HL-60 (cell line): ENCODE results near the gene CKAP2L.

Source experiments
- DNase-seq, 2 experiments: peaks; one replicate each; pipeline ENCODE4 v3.0.0-alpha.2; 2010 to 2020; ENCODE audit warnings: low read depth in 1 of 2, low spot score in 1 of 2
- H3K27ac ChIP-seq: fragments of 250-450 bp; sonication (Bioruptor Pico); replicated peaks from 2 replicates; pipeline ENCODE4 v1.5.1; 2020; ENCODE audit warnings: mild to moderate bottlenecking, moderate library complexity
- H3K27me3 ChIP-seq: fragments of 250-450 bp; sonication (Bioruptor Pico); 2 replicates; pipeline ENCODE4 v1.5.1; 2021; ENCODE audit warnings: mild to moderate bottlenecking, moderate library complexity; ENCODE audit not compliant: insufficient read depth, poor library complexity, severe bottlenecking
- H3K4me3 ChIP-seq: replicated peaks from 2 replicates; pipeline ENCODE4 v1.5.1; 2011; ENCODE audit warnings: mild to moderate bottlenecking, control low read depth, low read length; ENCODE audit not compliant: insufficient read depth
- GABPA ChIP-seq: IDR thresholded peaks from 2 replicates; pipeline ENCODE4 v1.6.1; 2012; ENCODE audit warnings: low read depth
- POLR2AphosphoS5 ChIP-seq: IDR thresholded peaks from 2 replicates; pipeline ENCODE4 v1.6.1; 2012; ENCODE audit warnings: low read depth
- SPI1 ChIP-seq: IDR thresholded peaks from 2 replicates; pipeline ENCODE4 v1.6.1; 2012; ENCODE audit warnings: low read depth, mild to moderate bottlenecking, borderline replicate concordance
- TF ChIP-seq, protein P1 (sequence below): IDR thresholded peaks from one replicate; pipeline ENCODE4 v1.5.1; 2011; ENCODE audit warnings: low read length, control low read depth, inconsistent platforms; ENCODE audit not compliant: insufficient read depth
- TF ChIP-seq, protein P2 (sequence below): IDR thresholded peaks from 2 replicates; pipeline ENCODE4 v1.6.1; 2012; ENCODE audit warnings: low read depth; ENCODE audit not compliant: insufficient replicate concordance

Gene CKAP2L

DNA sequence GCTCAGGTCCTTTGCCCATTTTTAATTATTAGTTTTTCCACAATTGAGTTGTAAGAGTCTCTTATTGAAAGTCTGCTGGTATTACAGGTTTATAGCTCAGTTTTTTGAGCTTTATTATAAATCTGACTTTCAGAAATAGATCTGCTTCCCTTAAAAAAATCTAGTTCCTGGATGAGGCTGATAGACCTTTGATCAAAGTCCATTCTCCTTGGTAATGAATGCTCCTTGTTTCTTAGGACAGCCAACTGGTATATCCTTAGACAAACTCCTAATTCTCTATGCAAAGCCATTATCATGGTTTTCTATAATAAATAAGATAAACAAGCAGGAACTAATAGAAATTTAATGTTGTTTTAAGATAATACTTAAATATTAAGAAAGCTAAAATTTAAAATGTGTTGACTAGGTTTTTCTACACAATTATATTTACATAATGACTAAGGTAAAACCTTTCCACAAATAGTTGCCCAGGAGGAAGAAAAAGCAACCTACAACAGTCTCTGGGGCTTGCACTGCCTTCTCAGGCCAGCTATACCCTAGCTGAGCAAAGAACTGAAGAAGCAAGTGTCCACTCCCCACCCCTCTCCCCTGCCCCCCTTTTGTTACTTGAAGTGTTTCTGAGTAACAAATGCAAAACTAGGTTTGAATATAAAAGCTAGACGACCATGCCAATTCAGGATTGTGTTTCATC, 26.7 kb downstream of the CKAP2L start:
- Histone ChIP-seq H3K27ac (no peak overlapping the region), H3K4me3 (no peak overlapping the region), H3K27me3 (no peaks in the 10 kb centered on the region)
- TF ChIP-seq SPI1 (no peak), POLR2AphosphoS5 (no peak), GABPA (no peak)
- DNase-seq, result no peak

DNA sequence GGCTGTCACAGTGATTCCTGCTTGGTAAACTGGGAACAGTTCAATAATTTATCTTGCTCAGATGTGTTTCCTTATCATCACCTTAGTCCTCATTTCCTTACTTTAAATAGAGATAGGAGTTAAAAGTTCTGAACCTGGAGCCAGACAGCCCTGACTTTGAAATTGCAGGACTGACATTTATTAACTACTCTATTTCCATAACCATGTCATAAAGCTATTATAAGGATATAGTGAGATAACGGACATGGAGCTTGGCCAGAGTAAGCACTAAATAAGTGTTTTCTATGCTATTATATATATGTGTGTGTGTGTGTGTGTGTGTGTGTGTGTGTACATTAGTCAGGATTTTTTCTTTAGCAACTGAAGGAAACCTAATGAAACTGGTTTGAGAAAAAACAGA, 30.5 kb downstream of the CKAP2L start:
- DNase-seq, result no peak
- Histone ChIP-seq H3K27ac (no peak overlapping the region), H3K27me3 (no peaks in the 10 kb centered on the region), H3K4me3 (no peak overlapping the region)
- no peak for TF ChIP-seq POLR2AphosphoS5
- TF ChIP-seq SPI1, result no peak

DNA sequence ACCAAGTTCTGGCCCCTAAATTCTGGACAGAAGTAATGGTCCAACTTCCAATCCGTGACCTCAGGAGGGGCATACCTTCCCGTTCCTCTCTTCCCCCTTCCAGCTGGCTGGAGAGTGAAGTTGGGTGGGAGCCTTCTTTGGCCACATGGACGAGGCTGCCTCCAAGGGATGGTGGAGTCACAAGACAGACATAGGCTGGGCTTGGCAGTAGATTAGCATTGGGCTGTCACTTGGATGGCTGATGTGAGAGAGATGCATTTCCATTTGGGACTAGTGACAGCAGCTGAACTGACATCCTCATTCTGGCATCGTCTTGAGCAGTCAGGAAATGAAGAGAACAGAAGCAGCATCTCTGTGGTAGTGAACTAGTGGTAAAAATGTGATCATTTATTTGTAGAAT, 31.0 kb downstream of the CKAP2L start:
- Histone ChIP-seq H3K27ac (no peak overlapping the region), H3K27me3 (no peaks in the 10 kb centered on the region), H3K4me3 (no peak overlapping the region)
- no peak for TF ChIP-seq GABPA
- no peak for DNase-seq

DNA sequence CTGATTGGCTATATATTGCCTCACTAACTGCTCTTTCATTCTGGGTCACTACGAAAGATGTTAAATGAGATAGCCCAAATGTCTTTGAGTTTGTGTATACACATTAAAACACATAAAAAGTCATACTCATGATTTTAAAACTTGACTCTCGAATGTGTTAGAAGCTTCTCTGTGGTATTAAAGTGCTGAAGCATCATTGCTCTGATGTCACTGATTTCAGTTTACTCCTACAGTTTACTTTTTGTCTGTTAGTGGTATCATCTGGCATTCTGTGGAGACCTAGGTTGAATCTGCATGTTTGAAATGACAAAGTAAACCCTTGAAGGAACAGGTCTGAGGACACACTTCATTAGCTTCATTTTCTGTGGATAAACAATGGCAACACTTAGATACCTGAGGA, 32.9 kb downstream of the CKAP2L start:
- Histone ChIP-seq H3K4me3 (no peak overlapping the region), H3K27me3 (no peaks in the 10 kb centered on the region), H3K27ac (no peak overlapping the region)
- no peak for DNase-seq
- TF ChIP-seq SPI1 (no peak), GABPA (no peak), POLR2AphosphoS5 (no peak)
- TF ChIP-seq, protein P1, sequence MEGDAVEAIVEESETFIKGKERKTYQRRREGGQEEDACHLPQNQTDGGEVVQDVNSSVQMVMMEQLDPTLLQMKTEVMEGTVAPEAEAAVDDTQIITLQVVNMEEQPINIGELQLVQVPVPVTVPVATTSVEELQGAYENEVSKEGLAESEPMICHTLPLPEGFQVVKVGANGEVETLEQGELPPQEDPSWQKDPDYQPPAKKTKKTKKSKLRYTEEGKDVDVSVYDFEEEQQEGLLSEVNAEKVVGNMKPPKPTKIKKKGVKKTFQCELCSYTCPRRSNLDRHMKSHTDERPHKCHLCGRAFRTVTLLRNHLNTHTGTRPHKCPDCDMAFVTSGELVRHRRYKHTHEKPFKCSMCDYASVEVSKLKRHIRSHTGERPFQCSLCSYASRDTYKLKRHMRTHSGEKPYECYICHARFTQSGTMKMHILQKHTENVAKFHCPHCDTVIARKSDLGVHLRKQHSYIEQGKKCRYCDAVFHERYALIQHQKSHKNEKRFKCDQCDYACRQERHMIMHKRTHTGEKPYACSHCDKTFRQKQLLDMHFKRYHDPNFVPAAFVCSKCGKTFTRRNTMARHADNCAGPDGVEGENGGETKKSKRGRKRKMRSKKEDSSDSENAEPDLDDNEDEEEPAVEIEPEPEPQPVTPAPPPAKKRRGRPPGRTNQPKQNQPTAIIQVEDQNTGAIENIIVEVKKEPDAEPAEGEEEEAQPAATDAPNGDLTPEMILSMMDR, result no peak
- TF ChIP-seq, protein P2, sequence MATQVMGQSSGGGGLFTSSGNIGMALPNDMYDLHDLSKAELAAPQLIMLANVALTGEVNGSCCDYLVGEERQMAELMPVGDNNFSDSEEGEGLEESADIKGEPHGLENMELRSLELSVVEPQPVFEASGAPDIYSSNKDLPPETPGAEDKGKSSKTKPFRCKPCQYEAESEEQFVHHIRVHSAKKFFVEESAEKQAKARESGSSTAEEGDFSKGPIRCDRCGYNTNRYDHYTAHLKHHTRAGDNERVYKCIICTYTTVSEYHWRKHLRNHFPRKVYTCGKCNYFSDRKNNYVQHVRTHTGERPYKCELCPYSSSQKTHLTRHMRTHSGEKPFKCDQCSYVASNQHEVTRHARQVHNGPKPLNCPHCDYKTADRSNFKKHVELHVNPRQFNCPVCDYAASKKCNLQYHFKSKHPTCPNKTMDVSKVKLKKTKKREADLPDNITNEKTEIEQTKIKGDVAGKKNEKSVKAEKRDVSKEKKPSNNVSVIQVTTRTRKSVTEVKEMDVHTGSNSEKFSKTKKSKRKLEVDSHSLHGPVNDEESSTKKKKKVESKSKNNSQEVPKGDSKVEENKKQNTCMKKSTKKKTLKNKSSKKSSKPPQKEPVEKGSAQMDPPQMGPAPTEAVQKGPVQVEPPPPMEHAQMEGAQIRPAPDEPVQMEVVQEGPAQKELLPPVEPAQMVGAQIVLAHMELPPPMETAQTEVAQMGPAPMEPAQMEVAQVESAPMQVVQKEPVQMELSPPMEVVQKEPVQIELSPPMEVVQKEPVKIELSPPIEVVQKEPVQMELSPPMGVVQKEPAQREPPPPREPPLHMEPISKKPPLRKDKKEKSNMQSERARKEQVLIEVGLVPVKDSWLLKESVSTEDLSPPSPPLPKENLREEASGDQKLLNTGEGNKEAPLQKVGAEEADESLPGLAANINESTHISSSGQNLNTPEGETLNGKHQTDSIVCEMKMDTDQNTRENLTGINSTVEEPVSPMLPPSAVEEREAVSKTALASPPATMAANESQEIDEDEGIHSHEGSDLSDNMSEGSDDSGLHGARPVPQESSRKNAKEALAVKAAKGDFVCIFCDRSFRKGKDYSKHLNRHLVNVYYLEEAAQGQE, result no peak

DNA sequence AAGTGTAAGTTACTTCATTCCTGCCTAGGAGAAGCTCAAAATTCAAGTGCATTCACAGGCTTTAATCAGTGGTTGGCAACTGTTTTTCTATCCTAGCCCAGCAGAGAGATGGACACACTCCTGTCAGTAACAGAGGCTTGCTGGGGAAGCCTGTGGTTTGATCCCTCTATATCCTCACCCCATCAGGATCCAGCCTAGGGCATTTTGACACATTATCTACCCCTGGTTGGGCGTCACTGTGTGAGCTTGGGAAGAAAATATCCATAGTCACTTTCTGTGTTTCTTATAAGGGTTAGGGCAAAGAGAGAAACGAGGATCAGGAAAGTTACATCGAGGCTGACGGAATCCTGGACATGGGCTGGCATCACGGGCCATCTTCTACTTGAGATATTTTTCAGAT, 33.6 kb downstream of the CKAP2L start:
- no peaks in the 10 kb centered on the region for H3K27me3 ChIP-seq
- no peak overlapping the region for H3K27ac ChIP-seq
- DNase-seq, result no peak
- TF ChIP-seq, protein P1, result no peak
- TF ChIP-seq SPI1, result no peak
- TF ChIP-seq, protein P2, result no peak
- TF ChIP-seq GABPA, result no peak
- no peak for TF ChIP-seq POLR2AphosphoS5
- H3K4me3 ChIP-seq, result no peak overlapping the region
